Thyroid gland (tissue), 4 donors: ENCODE results near the gene IGF2BP1.

Experiments used
- POLR2A ChIP-seq, 2 donors: fragments of 450-650 bp; IDR thresholded peaks; one replicate each; pipeline ENCODE4 v1.6.1; 2017; ENCODE audit warnings: antibody characterized with exemption in 2 of 2, mild to moderate bottlenecking in 2 of 2, moderate library complexity in 1 of 2
- TF ChIP-seq, protein P1 (sequence below), 6 experiments: fragments of 200-600 bp in 3 of 6; fragments of 450-650 bp in 3 of 6; sonication (generic) in 3 of 6; IDR thresholded peaks; one replicate each; pipeline ENCODE4 v1.5.1; 2016 to 2019; ENCODE audit warnings: antibody characterized with exemption in 6 of 6, mild to moderate bottlenecking in 2 of 6, inconsistent platforms in 1 of 6, moderate library complexity in 1 of 6

DNA sequence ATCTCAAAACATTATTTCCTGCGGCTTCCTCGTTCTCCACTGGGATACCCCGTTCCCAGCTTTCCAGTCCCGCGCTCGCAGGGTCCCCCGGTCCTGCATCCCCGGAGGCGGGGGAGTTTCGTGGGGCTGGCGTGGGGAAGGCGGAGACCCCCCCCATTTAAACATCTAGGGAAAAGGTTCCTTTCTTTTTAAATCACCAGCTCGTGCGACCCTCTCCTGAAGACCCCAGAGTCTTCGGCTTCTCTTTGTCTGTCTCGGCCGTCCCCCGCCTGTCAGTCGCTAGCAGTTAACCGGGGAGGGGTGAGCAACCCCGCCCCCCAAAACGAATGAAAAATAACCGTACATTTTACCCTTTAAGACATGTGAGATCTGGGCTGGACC, 473 bp upstream of the IGF2BP1 start:
- TF ChIP-seq, protein P1, sequence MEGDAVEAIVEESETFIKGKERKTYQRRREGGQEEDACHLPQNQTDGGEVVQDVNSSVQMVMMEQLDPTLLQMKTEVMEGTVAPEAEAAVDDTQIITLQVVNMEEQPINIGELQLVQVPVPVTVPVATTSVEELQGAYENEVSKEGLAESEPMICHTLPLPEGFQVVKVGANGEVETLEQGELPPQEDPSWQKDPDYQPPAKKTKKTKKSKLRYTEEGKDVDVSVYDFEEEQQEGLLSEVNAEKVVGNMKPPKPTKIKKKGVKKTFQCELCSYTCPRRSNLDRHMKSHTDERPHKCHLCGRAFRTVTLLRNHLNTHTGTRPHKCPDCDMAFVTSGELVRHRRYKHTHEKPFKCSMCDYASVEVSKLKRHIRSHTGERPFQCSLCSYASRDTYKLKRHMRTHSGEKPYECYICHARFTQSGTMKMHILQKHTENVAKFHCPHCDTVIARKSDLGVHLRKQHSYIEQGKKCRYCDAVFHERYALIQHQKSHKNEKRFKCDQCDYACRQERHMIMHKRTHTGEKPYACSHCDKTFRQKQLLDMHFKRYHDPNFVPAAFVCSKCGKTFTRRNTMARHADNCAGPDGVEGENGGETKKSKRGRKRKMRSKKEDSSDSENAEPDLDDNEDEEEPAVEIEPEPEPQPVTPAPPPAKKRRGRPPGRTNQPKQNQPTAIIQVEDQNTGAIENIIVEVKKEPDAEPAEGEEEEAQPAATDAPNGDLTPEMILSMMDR (IDR thresholded peaks at IDR 0.05): no peak
- TF ChIP-seq POLR2A (IDR thresholded peaks at IDR 0.05): no peak
